GM19351 (cell line): Measurements from ENCODE around the gene NUMA1.

Source experiments
- ATAC-seq: cut with Tn5 transposase; IDR thresholded peaks from one replicate; pipeline ENCODE4 v1.9.1; 2021; ENCODE audit warnings: mild to moderate bottlenecking, moderate library complexity; ENCODE audit not compliant: unreplicated experiment

NUMA1 gene

GRCh38 chr11:71971680-71972079 lies 108.7 kb downstream of the NUMA1 start:
- ATAC-seq: no peak

GRCh38 chr11:71964641-71965040 lies 115.7 kb downstream of the NUMA1 start:
- no peak for ATAC-seq

DNA sequence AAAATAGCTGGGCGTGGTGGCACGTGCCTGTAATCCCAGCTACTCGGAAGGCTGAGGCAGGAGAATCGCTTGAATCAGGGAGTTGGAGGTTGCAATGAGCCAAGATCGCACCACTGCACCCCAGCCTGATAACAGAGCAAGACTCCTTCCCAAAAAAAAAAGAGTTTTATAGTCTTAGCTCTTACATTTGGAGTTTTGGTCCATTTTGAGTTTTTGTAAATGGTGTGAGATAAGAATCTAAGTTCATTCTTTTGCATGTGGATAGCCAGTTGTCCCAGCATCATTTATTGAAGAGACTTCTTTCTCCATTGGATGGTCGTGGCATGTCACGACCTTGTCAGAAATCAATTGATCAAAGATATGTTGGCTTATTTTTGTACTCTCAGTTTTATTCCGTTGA lies 116.9 kb downstream of the NUMA1 start:
- ATAC-seq: no peak

- no peak for ATAC-seq
Measured at GRCh38 chr11:71962428-71963038, 117.8 kb downstream of the NUMA1 start.

GRCh38 chr11:71955898-71956456 lies 124.4 kb downstream of the NUMA1 start:
- ATAC-seq: no peak
